ENCODE data around the gene CABP2. TPM values are rescaled to one million over a fixed set of nuclear protein-coding genes. Genes with fewer than 3 reads are reported as not detected.

CABP2 gene
- total RNA-seq, 1 donor from 2014 or later: not detected

DNA sequence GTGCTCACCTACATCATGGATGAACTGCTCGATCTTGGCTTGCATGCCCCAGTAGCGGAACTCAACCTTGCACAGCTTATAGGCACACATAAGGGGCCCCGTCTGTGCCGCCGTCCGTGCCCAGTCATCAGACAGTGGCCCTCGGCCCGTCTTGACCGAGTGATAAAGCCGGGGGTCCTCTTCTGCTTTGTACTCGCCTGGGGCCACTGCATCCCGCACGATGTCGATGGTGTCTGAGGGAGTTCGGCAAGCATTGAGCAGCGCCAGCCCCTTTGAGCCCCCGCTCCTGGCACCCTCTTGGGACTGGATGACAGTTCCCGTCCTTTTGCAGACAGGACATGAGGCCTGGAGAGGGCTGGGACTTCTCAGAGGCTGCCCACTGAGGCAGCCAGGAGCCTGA is 21.4 kb downstream of the CABP2 start:
- DNase-seq (ENCODE audit: missing footprints) (no peak), ATAC-seq (no peak)
- intact Hi-C loops (cut with DNase I): no loop called here

DNA sequence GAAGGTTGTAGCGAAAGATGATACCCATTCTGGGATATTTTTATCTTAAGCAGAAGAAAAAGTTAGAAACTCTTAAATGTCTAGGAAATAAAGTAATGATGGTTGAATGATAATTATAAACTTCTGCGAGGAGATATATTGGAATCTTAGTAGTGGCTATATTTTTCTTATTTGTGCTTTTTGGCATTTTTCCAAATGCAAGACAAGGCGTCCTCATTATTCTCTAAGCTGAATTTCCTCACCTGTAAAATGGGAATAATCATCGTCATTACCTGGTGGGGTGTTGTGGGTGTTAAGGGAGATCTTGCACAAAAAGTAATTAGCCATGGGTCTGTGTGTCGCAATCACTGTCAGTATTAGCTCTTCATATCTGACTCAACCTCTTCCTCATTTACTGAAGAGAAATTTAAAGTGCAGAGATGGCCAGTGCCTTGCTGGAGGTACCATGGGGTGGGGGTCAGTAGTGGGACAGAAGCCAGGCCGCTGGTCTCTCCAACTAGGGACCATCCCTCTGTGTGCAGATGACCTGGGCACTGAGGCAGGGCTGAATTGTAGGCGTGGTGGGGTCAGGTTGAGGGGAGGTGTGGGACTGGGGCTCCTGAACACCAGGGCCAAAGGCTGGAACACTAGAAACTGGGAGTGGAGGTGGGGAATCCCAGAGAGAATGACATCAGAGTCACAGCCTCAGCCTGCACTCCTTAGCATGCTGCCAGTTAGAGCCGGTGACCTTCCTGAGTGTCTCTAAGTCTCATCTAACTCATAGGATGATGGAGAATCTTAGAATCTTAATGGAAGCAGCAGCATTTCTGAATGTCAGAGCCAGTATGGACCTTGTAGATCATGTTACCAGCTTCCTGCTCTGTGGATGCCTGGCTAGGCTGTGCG is 22.2 kb downstream of the CABP2 start:
- intact Hi-C loops (cut with DNase I): no loop called here
- ATAC-seq (no peak), DNase-seq (ENCODE audit: missing footprints) (no peak)

DNA sequence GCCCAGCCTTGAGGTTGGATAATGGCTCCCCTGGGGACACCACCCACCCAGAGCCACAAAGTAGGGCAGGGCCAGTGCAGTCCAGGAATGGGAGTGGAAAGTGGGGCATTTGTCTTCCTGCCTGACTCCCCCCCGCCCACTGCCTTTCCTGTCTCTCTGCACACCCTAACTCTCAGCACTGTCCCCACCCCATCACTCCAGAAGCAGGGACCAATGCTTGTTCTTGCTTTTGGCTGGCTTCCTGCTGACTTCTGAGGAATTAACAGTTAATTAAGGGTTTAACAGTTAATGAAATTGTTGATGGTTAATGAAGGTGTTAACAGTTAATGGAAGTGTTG is 22.8 kb downstream of the CABP2 start:
- intact Hi-C loops (cut with DNase I): no loop called here
- no peak for ATAC-seq
- DNase-seq (ENCODE audit: missing footprints): no peak

DNA sequence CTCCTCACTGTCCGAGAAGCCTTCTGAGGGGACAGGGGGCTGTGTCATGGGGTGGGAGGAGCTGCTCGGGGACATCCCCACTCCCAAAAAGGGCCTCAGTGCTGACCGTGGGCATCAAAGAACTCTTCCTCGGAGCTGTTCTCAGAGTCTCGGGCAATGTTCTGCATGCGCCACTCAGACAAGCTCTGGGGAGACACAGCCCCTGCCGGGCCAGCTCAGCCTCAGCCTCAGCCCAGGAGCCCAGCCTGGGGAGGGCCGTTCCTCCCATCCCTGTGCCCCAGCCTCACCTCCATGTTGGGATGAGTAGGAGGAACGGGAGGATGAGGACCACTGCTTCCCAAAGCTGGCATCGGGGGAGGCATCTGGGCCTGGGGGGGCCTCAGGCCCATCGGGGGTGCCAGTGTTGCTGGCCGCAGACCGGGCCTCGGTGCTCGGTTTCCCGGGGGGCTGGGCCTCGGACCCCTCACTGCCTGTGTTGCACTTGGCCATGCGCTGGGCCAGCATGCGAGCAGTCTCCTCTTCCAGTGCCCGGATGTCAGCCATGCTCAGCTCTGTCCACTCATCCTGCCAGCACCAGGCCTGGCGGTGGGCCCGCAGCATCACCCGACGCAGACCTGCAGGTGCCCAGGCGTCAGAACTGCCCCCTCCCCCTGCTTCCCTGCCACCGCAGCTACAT is 23.3 kb downstream of the CABP2 start:
- no peak for ATAC-seq
- DNase-seq (ENCODE audit: missing footprints): no peak
- intact Hi-C loops (cut with DNase I): no loop called here

DNA sequence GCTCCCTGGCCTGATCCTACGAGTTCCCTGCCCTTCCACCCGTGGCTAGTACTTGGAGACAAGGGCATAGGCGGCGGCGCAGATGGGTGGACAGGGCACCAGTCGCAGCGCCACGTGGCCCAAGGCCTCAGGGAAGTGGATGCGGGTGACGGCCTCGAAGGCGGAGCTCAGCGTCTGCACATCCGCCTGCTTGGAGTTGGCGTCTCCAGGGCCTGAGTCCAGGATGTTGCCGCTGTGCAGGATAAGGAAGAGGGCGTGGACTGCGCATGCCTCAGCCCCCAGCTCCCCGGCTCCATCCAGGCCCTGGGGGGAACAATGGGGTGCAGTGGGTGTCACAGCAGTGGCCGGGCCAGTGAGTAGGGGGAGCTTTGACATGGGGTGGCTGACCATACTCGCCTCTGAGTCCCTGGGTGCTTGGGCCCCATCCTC is 24.7 kb downstream of the CABP2 start:
- intact Hi-C loops (cut with DNase I): no loop called here
- DNase-seq (ENCODE audit: missing footprints): no peak
- no peak for ATAC-seq

DNA sequence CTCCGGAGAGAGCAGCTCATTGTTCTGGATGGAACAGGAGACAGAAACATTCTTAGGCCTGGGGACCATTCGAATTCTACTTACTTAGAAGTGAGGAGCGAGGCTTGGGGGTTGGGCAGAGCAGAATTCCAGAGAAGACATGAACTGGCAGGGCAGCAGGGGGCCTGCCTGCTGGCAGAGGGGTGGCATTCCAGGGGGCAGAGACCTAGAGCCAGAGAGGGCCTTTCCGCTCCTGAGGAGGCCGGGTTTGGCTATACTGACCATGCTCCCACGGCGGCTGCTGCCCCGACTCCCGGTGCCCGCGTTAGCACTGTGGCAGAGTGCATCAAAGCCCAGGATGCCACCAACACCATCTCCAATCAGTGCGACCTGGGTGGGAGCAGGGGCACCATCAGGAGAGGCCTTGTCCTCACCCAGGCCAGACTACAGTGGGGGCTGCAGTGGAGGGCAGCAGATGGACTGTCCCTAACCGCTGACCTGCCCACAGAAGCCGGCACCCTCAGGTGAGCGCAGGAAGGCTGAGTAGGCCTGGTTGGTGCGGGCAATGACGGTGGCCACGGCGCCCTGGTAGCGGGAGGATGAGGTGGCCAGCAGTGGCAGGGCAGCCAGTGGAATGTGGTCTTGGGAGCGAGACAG is 25.5 kb downstream of the CABP2 start:
- DNase-seq (ENCODE audit: missing footprints) (no peak), ATAC-seq (no peak)
- intact Hi-C loops (cut with DNase I): no loop called here

DNA sequence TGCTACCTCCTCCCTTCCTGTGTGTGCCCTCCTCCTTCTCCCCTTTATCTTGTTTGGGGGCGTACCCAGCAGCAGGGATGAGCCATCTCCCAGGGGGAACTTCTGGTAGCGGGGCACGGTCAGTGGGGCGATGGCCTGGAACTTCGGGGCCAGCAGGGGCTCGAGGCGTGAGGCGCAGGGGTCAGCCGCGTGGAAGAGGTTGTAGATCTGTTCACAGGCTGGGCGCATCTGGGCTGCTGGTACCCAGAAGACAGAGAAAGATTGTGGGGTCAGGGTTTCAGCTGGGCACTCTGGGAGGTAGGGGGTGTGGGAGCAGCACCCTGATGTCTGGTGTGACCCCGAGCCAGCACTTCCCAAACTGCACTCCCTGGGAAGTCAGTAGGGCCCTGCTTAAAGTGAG is 27.1 kb downstream of the CABP2 start:
- no peak for ATAC-seq
- no peak for DNase-seq (ENCODE audit: missing footprints)
- intact Hi-C loops (cut with DNase I): no loop called here

DNA sequence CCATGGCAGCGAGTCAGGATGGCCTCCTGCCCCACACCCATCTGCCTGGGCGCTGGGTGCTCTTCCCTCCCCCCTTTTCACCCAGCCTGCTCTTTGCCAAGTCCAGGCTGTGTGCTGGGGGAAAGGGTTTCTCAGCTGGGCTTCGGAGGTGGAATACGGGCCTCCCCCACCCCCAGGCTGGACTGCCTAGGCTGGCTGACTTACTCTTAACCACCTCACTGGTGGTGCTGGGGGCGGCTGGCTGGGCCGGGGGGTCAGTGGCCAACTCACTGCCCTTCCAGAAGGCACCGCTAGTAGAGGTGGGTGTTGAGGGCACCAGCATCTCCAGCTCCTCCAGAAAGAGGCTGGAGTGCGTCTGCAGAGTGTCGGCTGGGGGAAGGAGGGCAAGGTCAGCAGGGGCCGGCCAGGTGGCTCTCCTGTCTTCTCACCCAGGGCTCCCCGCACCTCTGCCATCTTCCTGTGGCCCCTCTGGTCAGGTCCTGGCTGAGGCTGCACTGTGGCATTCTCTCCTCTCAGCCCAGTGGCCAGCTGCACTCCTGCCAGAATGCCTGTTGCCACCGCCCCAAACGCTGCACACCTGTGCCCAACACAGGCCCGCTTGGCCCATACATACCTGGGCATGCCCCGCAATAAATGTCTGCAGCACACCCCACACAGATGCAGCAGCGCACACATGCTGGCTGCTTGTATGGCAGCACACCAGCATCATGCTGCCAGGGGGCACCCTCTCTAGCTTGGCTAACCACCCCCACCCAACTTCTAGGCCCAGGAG is 27.8 kb downstream of the CABP2 start:
- no peak for DNase-seq (ENCODE audit: missing footprints)
- no peak for ATAC-seq
- intact Hi-C loops (cut with DNase I): no loop called here

DNA sequence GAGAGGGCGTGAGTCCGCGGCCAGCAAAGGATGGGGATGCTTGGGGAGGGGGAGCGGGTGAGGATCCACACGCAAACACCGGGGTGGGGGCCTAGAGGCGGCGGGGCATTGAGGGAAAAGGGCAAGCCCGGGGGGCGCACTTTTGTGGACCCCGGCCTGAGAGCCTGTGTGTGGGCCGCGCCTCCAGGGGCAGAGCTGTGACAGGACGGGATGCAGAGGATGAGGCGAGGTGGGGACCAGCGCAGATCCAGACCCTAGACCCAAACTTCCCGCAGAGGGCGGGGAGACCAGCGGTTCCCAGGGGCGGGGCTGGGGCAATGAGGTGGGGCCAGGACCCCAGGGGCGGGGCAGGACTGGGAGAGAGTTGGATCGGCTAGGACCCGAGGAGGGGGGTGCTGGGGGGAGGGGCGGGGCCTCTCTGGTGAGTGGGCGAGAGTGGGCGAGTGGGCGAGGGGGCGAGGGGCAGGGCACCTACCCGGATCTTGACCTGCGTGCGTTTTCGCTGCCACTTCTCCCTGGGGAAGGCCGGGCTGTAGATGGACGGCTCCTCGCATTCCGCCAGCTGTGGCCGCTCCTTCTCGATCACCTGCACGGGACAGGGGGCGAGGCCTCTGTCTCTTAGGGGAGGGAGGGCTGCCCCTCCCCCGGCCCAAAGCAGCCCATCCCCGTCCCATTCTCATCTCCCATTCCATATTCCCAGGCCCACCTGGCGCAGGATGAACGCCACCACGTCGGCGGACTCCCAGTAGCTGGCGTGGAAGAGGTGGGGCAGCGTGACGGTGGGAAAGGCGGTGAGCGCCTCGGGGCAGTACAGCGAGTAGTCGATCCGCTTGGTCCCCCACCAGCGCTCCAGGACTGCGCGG is 28.6 kb downstream of the CABP2 start:
- DNase-seq (ENCODE audit: missing footprints) (no peak), ATAC-seq (no peak)
- intact Hi-C loops (cut with DNase I): no loop called here

DNA sequence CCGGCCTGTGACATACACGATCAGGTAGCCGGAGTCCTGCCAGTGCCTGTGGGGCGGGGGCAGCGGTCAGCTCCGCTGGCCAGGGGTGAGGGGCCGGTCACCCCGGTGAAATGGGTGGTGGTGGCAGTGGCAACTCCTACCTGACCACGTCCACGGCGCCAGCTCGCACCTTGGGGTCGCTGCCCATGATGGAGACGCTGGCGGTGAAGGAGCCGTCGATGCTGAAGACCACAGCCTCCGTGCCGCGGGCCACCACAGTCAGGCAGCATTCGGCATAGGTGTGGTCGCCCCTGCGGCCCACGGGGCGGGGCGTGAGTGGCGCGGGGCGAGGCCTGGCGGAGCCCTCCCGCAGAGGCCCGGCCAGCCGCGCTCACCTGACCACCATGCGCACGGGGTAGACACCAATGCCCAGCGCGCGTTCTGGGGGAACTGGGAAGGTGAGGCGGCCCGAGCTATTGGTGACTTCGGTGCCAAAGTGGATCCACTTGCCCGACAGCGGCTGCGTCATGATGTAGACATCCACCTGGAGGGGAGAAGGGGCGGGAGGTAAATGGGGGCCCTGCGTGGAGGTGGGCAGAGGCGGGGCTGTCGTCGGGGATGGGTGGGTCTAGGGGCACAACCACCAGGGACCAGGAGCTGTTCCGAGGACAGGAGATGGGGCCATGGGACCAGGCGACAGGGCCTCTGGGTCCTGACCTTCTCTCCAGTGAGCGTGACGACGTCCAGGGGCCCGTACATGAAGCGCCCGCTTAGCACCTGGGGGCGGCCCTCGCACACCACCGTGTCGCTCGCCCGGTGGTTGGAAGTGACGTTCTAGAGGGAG is 29.5 kb downstream of the CABP2 start:
- ATAC-seq (no peak), DNase-seq (ENCODE audit: missing footprints) (no peak)
- intact Hi-C loops (cut with DNase I): no loop called here

DNA sequence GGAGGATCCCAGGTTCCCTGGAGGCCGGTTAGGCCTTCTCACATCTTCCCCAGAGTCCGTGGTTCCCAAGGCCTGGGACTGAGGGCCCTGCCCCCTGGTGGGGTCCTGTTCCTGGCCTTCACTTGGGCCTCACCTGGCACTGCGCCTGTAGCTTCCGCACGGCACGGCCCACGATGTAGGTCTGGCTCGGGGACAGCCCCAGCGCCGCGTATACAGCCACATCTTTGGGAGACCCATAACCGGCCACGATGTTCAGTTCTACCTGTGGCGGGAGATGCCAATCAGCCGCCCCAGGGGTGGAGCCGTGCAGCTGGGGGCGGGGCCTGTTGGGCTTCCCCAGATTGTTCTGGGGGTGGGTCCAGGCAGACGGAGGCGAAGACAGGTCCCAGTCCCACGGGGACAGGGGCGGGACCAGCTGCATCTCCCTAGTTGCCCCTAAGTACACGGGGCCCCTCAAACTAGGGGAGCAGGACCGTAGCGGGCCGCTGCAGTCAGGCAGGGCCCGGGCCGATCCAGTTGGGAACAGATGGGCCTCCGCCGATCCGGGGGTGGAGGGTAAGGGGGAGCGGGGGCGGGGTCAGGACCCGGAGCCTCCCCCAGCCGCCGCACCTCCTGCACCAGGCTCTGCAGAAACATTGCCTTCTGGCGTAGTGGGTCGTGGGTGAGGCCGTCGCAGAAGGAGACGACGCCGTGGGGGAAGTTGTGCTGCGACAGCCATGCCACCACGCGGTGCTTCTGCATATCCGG is 30.3 kb downstream of the CABP2 start:
- intact Hi-C loops (cut with DNase I): no loop called here
- ATAC-seq: no peak
- no peak for DNase-seq (ENCODE audit: missing footprints)

DNA sequence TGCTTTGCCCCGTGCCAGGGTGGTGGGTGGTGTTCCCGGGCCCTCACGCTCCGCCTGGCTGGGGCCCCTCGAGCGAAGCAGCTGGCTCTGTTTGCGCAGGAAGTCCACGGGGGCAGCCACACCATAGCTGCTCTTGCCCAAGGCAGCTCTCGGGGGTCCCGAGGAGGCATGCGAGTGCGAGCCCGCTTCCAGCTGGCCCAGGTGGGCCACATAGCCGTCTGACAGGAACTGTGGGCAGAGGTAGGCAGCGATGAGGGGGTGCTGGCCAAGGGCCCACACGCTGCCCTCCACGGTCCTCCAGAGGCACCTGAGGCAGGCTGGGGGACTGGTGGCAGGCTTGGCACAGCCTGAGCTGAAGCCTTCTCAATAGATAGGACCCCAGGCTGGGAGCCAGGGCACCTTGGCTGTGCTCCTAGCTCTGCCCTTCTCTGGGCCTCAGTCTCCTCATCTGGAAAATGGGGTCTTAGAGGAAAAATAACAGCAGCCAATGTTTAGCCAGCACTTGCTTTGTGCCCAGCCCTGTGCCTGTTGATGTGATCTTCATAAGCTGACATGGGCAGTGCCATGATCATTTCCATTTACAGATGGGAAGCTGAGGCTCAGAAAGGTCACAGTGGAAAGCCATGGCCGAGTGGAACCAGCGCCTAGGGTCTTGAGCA is 31.0 kb downstream of the CABP2 start:
- intact Hi-C loops (cut with DNase I): no loop called here
- no peak for ATAC-seq
- DNase-seq (ENCODE audit: missing footprints): no peak

DNA sequence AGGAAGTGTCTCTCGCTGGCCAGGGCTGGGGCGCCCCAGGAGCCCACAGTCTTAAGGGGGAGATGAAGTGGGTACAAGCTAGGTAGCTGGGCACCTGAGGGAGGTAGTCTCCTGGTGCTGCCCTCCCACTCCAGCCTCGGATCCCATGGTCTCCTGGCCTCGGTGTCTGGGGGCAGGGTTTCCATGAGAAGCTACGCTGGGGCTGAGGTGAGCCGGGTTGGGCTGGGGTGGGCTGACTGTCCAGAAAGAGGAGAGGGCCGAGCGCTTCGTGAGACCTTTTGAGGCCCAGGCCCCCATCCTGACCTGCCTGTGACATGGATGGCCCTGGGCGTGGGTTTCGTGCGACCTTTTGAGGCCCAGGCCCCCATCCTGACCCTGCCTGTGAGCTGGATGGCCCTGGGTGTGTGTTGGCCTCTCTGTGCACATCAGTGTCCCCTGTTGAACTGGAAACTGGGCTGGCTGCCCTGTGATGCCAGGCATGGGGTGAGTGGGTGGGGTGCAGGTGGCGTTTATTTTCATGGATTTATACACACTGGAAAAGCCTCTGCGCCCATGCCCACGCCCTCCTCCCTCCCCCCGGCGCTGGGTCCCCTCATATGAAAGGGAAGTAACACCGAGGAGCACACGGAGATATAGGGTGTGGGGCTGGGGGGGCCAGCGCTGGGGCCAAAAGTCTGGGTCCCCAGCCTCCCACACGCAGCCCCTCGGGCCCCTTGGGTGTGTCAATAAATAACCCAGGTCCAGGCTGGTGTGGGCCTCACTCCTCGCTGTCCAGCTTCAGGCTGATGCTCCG is 31.8 kb downstream of the CABP2 start:
- intact Hi-C loops (cut with DNase I): no loop called here
- no peak for DNase-seq (ENCODE audit: missing footprints)
- no peak for ATAC-seq

DNA sequence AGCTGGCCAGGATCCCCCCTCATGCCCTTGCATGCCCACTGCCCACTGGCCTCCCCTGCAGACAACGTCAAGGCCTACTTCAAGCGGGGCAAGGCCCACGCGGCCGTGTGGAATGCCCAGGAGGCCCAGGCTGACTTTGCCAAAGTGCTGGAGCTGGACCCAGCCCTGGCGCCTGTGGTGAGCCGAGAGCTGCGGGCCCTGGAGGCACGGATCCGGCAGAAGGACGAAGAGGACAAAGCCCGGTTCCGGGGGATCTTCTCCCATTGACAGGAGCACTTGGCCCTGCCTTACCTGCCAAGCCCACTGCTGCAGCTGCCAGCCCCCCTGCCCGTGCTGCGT is 32.5 kb downstream of the CABP2 start:
- intact Hi-C loops (cut with DNase I): no loop called here
- ATAC-seq (no peak), DNase-seq (ENCODE audit: missing footprints) (no peak)

DNA sequence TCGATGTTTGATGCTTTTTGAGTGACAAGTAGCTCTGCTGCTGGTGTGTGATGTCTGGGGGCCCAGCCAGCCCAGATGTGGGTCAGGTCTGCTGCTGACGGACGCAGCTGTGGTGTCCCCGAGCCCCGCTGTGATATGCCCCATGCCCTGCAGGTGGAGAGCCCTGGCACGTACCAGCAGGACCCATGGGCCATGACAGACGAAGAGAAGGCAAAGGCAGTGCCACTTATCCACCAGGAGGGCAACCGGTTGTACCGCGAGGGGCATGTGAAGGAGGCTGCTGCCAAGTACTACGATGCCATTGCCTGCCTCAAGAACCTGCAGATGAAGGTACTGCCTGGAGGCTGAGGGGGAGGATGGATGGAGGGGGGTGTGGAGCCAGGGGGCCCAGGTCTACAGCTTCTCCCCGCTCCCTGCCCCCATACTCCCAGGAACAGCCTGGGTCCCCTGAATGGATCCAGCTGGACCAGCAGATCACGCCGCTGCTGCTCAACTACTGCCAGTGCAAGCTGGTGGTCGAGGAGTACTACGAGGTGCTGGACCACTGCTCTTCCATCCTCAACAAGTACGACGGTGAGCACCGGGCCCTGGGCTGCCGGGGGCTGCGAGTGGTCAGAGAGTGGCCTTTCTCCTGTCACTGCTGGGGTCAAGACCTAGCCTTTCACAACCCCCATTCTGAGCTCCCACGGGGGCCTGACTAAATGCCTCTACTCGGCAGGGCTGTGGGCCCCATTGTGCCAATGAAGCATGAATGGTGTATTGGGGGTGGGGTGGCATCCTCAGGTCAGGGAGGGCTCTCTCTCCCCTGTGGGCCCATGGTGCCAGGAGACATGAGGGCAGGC is 33.1 kb downstream of the CABP2 start:
- intact Hi-C loops (cut with DNase I): no loop called here
- ATAC-seq: no peak
- DNase-seq (ENCODE audit: missing footprints): no peak

Measured in Right ventricle myocardium inferior (tissue), 1 donor.